Measurements from ENCODE around the gene LRCH3.
A peak's percentile ranks its signal among the peaks of the same experiment; 100 is the strongest.

LRCH3 gene

DNA sequence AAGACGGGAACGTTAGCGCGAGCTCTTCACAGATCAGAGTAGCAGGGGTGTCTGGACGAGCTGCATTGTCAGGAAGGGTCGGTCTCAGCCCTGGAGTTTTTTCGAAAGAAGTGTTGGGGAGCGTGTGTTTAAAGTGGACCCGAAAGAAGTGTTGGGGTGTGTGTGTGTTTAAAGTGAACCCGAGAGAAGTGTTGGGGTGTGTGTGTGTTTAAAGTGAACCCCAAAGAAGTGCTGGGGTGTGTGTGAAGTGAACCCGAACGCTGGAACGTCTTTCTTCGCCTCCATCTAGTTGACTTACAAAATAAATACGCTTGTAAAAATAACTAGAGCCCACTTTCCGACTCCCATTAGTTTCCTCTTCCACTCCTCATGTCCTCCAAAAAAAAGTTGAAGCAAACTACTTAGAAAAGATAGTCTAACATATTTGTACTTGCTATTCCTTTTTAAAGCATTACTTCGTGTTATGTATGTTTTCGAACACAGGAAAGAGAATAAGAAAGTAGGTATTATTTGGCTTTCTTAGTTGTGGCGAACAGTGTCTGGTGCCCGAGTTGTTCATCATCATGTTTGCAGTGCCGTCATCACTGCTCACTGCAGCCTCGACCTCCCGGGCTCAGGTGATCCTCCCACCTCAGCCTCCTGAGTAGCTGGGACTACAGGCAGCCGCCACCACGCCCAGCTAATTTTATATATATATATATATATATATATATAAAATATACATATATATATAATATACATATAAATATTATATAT, 1.0 kb downstream of the LRCH3 start:
- no peaks in the 10 kb centered on the region for H3K27me3 ChIP-seq (ENCODE audit: insufficient read depth, low read depth)
- H3K9ac ChIP-seq, result peak overlapping the region; percentile 92
- H3K4me1 ChIP-seq (ENCODE audit: low read depth, poor library complexity, severe bottlenecking), result peaks cover 20% of the 10 kb centered on the region
- peaks cover 39% of the 10 kb centered on the region for H3K79me2 ChIP-seq (ENCODE audit: insufficient read depth, low read depth)
- H3K27ac ChIP-seq, result peak overlapping the region; percentile 84
- H2AFZ ChIP-seq (ENCODE audit: low read depth), result peak overlapping the region; percentile 85
- peak overlapping the region; percentile 87 for H3K4me3 ChIP-seq (IDR thresholded peaks at IDR 0.05; ENCODE audit: insufficient read depth, low read depth, low read length)
- H4K20me1 ChIP-seq (ENCODE audit: insufficient read depth), result no peaks in the 10 kb centered on the region
- H3K4me2 ChIP-seq, result peak overlapping the region; percentile 52
- H3K36me3 ChIP-seq (ENCODE audit: insufficient read depth), result no peaks in the 10 kb centered on the region
- TF ChIP-seq, protein P1, sequence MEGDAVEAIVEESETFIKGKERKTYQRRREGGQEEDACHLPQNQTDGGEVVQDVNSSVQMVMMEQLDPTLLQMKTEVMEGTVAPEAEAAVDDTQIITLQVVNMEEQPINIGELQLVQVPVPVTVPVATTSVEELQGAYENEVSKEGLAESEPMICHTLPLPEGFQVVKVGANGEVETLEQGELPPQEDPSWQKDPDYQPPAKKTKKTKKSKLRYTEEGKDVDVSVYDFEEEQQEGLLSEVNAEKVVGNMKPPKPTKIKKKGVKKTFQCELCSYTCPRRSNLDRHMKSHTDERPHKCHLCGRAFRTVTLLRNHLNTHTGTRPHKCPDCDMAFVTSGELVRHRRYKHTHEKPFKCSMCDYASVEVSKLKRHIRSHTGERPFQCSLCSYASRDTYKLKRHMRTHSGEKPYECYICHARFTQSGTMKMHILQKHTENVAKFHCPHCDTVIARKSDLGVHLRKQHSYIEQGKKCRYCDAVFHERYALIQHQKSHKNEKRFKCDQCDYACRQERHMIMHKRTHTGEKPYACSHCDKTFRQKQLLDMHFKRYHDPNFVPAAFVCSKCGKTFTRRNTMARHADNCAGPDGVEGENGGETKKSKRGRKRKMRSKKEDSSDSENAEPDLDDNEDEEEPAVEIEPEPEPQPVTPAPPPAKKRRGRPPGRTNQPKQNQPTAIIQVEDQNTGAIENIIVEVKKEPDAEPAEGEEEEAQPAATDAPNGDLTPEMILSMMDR (conservative IDR thresholded peaks at IDR 0.05; ENCODE audit: low read depth, low read length), result no peak

DNA sequence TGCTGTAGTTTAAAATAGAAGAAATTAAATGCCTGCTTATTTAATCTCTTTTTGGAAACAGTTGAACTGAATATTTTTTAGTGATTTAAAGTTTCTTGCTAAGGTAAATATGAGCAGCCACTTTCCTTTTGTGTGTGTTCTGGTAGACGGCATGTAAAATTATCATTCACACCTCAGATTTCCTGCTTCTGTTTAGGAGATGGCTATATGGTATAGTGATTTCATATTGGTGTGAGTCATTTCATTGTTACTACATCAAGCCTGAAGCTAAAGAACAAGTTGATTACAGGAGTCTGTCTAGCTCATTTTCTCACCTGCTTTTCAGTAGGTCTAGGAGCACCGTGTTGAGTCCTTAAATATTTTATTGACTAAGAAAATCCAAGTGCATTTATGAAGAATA, 2.2 kb downstream of the LRCH3 start:
- Histone ChIP-seq H3K4me2 (no peak overlapping the region), H4K20me1 (ENCODE audit: insufficient read depth) (no peaks in the 10 kb centered on the region), H3K4me3 (IDR thresholded peaks at IDR 0.05; ENCODE audit: insufficient read depth, low read depth, low read length) (no peak overlapping the region), H3K36me3 (ENCODE audit: insufficient read depth) (no peaks in the 10 kb centered on the region), H3K27me3 (ENCODE audit: insufficient read depth, low read depth) (no peaks in the 10 kb centered on the region), H3K79me2 (ENCODE audit: insufficient read depth, low read depth) (peaks cover 48% of the 10 kb centered on the region), H3K4me1 (ENCODE audit: low read depth, poor library complexity, severe bottlenecking) (peaks cover 20% of the 10 kb centered on the region), H3K27ac (no peak overlapping the region), H3K9ac (no peak overlapping the region), H2AFZ (ENCODE audit: low read depth) (no peak overlapping the region)
- TF ChIP-seq, protein P1 (conservative IDR thresholded peaks at IDR 0.05; ENCODE audit: low read depth, low read length), result no peak

DNA sequence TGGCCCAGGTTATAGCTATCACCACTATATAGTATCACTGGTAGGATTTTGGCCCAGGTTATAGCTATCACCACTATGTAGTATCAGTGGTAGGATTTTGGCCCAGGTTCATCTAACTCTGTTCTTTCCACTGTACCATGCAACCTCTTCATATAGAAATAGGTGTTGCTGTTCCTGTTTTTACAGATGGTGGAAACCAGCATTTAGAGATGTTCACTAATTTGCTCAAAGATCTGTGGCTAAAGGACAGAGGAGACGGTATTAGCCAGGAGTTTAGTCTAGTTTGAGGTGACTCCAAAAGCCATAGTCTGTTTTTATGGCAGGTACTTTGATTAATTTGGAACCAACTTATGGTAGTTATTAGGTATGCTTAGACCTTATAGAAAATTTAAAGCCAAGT, 3.1 kb downstream of the LRCH3 start:
- Histone ChIP-seq H3K36me3 (ENCODE audit: insufficient read depth) (no peaks in the 10 kb centered on the region), H2AFZ (ENCODE audit: low read depth) (no peak overlapping the region), H3K27me3 (ENCODE audit: insufficient read depth, low read depth) (no peaks in the 10 kb centered on the region), H3K9ac (no peak overlapping the region), H3K27ac (no peak overlapping the region), H3K4me2 (no peak overlapping the region), H4K20me1 (ENCODE audit: insufficient read depth) (no peaks in the 10 kb centered on the region), H3K4me1 (ENCODE audit: low read depth, poor library complexity, severe bottlenecking) (peaks cover 20% of the 10 kb centered on the region), H3K4me3 (IDR thresholded peaks at IDR 0.05; ENCODE audit: insufficient read depth, low read depth, low read length) (no peak overlapping the region), H3K79me2 (ENCODE audit: insufficient read depth, low read depth) (peaks cover 50% of the 10 kb centered on the region)
- TF ChIP-seq, protein P1 (conservative IDR thresholded peaks at IDR 0.05; ENCODE audit: low read depth, low read length), result no peak

DNA sequence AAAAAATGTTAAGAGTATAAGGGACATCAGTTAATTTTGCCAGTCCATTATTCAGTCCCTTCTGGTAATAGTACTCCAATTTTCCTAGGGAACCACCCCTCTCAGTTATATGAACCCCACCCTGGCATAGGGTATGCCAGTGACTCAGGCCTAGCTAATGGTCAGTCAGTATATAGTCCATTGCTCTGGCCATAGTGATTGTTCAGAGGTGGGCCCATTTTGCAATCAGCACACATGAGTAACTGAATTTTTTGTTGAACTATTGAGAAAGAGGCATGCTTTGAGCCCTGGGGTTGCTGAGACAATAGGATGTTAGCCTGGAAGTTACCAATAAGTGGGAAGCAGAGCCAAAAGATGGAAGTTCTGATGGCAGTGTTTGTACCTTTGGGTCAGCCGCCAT, 4.1 kb downstream of the LRCH3 start:
- Histone ChIP-seq H3K9ac (no peak overlapping the region), H2AFZ (ENCODE audit: low read depth) (no peak overlapping the region), H3K36me3 (ENCODE audit: insufficient read depth) (no peaks in the 10 kb centered on the region), H3K79me2 (ENCODE audit: insufficient read depth, low read depth) (peaks cover 54% of the 10 kb centered on the region), H3K4me2 (no peak overlapping the region), H4K20me1 (ENCODE audit: insufficient read depth) (no peaks in the 10 kb centered on the region), H3K4me1 (ENCODE audit: low read depth, poor library complexity, severe bottlenecking) (peaks cover 17% of the 10 kb centered on the region), H3K27ac (no peak overlapping the region), H3K27me3 (ENCODE audit: insufficient read depth, low read depth) (no peaks in the 10 kb centered on the region), H3K4me3 (IDR thresholded peaks at IDR 0.05; ENCODE audit: insufficient read depth, low read depth, low read length) (no peak overlapping the region)
- TF ChIP-seq, protein P1 (conservative IDR thresholded peaks at IDR 0.05; ENCODE audit: low read depth, low read length), result no peak

Measured in KMS-11 (cell line).